HG03060 (cell line): ENCODE measurements around the gene PTRH1.

Experiments
- ATAC-seq: cut with Tn5 transposase; IDR thresholded peaks from one replicate; pipeline ENCODE4 v1.9.1; 2021; ENCODE audit warnings: low read depth, moderate number of reproducible peaks; ENCODE audit not compliant: unreplicated experiment

Gene PTRH1

DNA sequence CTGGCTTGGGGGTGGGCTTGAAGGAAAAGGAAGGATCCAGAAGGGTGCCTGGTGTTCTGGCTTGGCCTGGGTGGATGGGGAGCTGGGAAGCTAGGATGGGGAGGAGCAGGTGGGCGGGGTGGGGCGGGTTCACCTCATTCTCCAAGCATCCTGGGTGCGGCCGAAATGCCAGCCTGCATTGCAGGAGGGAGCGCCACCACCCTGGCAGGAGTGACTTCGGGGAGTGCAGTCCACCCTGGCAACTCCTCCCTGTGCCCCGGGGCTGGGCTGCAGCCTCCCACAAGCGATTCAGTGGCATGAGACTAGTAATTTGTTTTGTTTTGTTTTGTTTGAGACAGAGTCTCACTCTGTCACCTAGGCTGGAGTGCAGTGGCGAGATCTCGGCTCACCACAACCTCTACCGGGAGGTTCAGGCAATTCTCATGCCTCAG, 5.9 kb upstream of the PTRH1 start:
- no peak for ATAC-seq

DNA sequence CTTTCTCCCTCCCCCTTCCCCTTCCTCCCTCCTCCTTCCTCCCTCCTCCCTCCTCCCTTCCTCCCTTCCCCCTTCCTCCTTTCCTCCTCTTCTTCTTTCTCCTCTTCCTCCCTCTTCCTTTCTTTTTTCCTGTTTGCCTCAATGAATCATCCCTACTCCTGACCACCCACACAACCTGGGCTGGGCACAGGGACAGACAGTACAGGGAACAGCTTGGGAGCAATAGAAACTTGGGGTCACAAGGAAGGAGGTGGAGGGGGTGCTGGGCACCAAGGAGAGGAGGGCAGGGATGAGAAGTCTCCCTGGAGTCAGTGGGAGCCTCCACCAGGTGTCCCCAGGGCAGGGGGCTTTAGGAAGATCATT, 5.4 kb upstream of the PTRH1 start:
- ATAC-seq: no peak

DNA sequence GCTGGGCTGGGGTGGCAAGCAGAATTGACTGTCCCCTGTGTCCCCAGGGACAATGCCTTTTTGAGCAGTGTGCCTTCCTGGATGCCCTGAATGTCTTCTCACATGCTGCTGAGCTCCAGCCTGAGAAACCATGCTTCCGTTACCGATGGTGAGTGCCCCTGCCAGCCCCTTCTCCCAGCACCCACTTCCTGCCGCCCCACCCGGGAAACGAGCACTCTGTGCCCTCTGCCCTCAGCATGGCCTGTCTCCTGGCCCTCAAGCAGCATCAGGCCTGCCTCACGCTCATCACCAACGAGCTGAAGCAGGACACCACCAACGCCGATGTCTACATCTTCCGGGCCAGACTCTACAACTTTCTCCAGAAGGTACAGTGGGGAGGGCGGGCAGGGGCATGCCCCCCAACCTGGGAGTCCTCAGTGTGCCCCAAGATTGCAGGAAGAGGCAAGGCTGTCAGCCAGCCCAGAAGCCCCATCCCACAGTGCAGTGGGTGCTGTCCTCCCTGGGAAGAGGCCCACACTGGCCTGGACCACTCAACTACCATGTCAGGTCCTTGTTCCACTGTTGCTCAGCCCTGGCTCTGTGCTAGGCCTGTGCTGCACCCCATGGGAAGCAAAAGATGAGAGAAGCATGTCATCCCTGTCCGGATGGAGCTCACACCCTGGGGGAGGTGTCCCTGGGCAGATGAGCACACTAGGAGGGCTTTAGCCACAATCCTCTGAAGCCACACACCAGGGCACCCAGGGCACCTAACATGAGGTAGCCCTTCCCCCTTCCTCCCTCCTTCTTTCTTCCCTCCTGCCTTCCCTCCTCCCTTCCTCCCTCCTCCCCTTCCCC, 4.8 kb upstream of the PTRH1 start:
- ATAC-seq: no peak

DNA sequence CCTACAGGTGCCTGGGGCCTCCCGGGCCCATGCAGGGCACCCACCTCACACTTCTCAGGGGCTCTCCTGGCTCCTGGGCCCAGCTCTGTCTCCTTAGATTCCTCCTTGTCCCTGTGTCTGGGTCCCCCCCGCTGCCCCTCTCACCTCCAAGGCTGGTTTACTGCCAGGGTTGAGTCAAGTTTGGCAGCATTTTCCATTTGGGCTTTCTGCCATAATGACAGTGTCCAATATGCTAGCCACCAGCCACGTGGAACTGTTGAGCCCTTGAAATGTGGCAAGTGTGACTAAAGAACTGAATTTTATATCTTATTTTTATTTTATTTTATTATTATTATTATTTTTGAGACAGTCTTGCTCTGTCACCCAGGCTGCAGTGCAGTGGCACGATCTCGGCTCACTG, 2.3 kb upstream of the PTRH1 start:
- ATAC-seq: no peak

DNA sequence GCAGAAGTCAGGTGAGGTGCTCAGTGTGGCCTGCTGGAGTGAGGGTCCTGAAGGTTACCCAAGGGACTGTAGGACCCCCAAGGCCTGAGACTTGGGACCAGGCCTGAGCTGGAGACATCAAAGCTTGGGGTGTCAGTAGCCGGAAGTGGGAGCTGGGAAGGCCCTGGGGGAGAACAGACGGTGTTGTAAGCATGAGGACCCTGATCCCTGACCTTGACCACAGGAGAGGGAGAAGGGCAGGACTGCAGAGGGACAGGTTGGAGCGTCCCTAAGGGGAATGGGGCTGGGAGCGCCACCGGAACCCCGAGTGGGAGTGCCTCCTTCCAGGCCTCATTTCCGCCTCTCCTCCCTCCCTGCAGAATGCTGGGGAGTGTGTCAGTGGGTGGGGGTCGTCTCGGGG, 949 bp upstream of the PTRH1 start:
- no peak for ATAC-seq

DNA sequence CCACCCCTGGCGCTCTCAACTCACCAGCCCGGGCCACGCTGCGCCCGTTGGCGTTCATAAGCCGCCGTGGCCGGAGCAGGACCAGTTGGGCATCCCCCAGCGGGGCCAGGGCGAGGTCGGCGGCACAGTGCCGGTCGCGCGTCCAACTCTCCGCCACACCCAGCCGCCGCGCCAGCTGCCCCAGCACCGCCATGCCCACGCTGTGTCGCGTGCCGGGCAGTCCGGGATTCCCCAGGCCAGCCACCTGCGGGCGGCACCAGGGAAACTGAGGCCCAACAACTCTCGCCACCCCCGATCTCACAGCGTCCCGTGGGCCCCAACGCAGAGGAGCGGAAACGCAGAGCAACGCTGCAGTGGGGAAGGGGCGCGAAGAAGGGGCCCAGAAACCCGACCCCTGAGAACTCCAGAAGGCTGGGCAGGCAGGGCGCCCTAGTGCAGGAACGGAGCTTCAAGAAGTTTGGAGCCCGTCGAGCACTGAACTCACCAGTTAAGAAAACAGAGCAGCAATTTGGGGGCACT, 453 bp downstream of the PTRH1 start:
- ATAC-seq: no peak

DNA sequence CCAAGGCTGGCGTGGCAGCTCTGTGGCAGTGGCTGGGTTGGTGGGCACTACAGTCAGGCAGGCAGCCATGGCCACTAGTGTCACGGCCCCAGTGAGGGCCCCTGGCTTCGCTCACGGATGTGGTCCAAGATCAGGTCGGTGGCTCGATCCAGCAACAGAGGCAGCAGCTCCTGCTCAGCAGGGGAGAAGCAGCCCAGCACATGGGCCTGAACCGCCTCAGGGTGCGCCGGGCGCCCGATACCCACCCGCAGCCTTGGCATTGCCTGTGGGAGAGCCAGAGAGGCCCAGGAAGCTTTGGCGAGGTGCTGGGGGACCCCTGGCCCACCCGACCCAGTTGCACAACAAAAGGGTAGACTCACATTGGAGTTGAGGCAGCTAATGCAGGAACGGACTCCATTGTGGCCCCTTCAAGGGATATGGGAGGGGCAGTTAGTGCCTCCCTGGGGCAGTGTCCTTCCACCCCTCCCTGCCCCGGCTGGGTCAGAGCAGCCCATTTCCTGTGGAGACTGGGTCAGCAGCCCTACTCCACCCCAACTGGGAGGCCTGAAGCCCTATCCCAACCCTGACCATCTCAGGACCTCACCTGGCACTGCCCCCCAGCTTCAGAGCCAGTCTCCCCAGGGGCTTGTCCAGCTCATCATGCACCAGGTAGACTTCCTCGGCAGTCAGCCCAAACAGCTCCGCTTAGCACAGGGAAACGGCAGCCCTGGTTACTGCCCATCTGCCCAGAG, 1.3 kb downstream of the PTRH1 start:
- ATAC-seq: no peak

DNA sequence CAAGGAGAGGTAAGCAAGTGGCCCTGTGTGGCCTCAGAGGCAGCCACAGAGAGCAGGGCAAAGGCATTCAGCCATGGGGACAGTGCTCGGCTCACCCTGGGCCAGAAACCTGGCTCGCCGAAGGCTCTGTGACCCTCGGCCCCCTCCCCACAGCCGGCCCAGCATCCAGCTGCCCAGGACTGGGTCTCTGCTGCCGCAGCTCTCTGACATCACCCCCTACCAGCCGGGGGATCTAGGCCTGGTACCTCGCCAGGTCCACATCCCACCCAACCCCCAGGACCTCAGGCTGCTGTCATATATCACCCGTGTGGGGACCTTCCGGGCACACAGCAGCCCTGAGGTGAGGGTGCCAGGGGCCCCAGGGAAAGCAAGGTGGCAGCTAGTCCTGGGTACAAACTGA, 2.6 kb downstream of the PTRH1 start:
- no peak for ATAC-seq

DNA sequence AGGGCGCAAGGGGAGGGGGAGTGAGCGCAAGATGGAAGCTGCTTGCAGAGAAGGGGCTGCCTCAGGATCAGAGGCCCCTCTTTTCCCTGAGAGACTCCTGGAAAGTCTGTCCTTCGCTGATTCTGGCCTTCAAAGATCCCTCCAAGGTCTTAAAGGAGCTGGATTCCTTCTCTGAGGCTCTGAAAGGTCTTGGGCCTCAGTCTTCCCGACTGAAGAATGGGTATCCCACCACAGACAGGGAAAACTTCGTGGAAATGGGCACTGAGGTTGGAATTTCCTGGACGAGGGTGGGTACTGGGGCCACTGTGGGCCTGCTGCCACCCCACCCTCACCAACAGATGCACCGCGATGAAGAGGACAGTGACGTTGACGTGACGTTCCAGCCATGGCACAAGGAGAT, 3.1 kb downstream of the PTRH1 start:
- ATAC-seq: no peak

DNA sequence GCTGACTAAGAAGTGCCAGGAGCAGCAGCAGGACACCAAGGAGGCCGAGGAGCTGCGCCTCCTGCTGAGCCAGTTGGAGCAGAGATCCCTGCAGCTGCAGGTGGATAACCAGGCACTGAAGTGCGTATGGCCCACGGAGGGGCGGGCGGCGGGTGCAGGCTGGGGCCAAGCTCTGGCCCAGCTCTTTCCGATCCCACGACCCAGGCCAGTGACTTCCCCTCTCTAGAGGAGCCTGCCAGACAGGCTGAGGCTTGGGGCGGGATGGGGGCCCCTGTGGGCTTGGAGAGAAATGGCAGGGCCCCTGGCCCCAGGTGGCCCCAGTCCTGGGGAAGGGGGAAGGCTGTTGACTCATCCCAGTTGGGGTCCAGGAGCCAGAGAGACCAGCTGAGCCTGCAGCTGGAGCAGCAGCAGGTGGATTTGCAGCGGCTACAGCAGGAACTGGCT, 3.6 kb downstream of the PTRH1 start:
- no peak for ATAC-seq

DNA sequence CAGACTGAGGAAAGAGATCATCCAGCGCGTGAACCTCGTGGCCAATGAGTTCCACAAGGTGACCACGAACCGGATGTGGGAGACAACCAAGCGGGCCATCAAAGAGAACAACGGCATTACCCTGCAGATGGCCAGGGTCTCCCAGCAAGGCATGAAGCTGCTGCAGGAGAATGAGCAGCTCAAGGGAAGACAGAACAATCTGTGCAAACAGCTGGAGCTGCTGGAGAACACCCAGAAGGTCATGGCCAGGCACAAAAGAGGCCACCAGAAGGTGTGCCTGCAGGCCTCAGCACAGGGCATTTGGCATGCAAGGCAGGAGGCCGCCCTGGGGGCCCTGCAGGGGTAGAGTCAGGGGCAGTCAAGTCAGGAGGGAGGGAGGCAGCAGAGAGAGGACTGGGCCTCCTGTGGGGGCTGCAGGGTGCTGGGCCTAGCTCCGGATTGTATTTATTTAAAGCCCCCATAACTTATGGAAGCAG, 4.2 kb downstream of the PTRH1 start:
- ATAC-seq: no peak

DNA sequence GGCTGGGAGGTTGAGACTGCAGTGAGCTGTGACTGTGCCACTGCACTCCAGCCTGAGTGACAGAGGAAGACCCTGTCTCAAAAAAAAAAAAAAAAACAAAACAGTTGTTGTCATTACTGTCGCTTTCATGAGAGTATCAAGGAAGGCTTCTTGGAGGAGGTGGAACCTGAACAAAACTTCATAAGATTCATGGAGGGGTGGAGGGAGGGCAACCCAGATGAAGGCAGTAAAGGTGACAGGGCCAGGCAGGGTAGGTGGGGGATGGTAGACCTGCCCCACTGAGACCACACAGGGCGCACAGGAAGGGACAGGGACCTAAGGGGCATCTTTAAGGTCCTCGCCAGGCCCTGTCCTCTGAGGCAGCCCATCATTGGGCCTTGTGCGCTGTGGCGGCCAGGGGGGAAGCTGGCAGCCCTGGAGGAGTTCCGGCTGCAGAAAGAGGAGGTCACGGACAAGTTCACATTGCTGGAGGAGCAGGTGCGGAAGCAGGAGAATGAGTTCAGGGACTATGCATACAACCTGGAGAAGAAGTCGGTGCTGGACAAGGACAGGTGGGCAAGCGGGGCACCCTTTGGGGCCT, 5.2 kb downstream of the PTRH1 start:
- no peak for ATAC-seq

DNA sequence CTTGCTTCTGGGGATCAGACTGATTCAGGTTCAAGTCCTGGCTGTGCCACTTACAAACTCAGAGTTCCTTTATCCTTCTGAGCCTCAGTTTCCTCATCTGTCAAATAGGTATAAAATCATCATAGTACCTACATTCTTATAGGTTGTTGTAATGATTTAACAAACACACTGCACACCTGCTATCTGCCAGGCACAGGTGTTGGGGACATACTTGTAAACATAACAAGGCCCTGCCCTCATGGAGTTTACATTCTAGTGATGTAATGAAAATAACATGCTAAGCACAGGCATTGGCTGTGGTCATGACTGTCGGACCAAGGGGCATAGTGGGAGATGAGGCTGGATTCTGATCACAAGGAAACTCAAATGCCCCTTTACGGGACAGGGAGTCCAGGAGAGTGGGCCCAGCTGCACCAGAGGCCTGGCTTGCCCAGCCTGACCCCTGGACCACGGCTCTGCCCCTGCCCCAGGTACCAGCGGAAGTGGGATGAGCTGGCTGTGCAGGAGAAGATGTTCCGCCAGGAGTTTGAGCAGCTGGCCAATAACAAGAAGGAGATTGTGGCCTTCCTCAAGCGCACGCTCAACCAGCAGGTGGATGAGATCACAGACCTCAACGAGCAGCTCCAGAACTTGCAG, 6.4 kb downstream of the PTRH1 start:
- no peak for ATAC-seq

DNA sequence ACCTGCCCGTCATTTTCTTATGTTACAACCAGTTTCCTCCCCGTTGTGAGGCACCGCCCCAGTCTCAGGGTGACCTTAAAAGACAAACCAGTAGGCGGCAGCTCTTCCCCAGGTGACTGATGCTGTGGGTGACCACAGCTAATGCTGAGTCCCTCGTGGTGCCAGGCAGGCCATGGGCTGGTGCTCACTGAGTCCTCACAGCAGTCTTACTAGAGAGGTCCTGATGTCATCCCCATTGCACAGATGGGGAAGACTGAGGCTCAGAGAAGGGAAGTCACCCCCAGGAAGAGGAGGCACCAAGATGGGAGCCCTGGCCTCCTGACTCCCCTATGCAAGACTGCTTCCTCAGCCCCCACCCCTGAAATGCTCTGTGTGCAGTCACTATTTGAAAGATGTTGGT, 7.7 kb downstream of the PTRH1 start:
- peak; percentile 60 for ATAC-seq

DNA sequence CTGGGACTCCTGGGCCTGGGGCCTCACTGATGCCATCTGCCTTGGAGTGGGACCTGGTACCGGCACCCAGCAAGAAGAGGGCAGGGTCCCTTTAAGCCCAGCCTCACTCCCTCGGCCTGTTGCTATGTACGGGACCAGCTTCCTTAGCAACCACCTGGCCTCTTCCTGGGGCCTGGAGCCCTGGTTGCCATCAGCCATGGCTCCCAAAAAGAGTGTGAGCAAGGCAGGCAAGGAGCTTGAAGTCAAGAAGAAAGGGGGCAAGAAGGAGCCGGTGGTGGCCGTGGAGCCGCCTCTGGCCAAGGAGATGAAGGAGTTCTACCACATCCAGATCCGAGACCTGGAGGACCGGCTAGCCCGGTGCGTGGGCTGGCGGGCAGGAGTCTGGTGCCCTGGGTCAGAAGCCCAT, 8.6 kb downstream of the PTRH1 start, which contains the start of gene CFAP157:
TSS of gene CFAP157 (plus strand) at position 153 of the 406 bp plus-strand sequence. CDS start at position 197, 44 bp downstream.
- ATAC-seq: no peak

DNA sequence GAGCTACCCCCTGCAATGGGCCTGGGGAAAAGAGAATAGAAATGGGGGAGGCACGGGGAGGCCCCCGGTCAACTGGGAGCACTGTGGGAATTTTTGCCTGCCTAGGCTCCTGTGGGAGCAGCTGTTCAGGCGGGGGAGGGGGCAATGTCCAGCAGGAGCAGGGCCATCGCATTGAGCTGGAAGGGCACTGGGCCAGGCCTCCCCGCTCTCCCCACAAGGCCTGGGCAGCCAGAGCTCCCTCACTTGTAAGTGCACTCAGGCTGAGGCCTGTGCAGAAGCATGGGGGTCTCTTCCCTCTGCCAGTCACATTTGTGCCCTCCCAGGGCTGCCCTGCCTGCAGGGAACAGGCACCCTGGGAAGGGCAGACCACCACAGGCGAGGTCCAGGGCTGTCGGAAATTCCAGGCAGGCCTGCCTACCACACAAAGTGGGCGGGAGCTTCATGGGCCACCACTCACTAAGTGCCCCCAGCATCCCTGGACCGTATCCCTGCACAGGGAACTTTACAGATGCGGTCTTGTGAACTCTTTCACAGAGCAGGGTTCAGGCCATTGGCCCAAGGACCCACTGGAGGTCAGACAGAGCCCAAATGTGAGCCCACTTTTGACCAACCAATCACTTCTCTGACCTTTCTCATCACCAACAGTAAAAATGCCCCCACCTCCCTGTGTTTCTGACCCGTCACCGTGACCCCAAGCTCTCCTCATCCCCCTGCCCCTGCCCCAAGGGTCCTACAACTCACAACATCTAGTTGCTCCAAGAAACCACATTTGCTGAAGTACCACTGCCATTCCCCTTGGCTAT, 9.7 kb downstream of the PTRH1 start:
- no peak for ATAC-seq

DNA sequence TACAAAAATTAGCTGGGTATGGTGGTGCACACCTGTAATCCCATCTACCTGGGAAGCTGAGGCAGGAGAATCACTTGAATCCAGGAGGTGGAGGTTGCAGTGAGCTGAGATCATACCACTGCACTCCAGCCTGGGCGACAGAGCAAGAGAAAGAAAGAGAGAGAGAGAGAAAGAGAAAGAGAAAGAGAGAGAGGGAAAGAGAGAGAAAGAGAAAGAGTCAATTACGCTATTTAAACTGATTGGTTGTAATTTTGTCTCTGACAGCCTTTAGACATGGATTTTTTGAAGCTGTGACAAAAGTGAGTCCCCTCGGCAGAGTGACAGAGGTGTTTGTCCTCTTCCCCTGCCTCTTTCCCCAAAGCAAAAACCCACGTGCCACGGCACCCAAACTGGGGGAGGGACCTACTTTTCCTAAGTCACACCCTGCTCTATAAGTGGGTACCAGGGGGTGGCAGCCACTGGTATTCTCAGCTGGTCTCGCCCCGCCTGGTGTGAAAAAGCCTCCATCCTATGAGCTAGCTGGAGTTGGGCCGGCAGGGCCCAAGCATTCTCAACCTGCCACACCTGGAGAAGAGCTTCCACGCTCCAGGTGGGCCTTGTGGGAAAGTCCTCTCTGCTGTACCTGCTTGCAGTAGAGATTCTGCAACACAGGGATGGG, 12.0 kb downstream of the PTRH1 start:
- no peak for ATAC-seq

DNA sequence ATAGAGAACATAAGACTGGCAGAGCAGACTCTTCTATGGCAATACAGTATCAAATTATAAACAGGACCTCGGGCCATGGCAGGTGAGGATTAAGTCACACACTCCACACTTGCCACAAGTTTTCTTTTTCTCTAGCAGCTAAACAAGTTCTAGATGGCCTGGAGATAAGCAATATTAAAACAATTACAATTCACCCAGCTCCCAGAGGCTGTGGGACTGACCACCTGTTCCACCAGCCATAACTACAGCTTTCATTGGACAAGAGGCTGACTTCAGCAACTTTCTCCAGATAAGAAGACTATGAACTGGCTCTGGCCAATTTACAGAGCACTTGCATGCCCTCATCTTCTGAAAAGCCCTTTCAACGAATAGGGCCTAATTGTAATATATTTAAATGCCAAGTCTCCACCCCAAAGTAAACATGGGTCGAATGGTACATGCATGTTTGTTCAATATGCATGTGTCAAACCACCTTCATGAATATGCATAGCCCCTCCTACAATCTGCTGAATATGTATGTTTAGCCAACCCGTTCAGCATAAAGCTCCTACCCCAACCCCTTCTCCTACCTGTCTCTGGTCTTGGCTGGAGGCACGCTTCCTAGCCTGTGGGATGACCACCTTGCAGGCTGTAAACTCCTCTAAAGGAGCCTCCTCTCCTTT, 14.7 kb downstream of the PTRH1 start:
- ATAC-seq: no peak

DNA sequence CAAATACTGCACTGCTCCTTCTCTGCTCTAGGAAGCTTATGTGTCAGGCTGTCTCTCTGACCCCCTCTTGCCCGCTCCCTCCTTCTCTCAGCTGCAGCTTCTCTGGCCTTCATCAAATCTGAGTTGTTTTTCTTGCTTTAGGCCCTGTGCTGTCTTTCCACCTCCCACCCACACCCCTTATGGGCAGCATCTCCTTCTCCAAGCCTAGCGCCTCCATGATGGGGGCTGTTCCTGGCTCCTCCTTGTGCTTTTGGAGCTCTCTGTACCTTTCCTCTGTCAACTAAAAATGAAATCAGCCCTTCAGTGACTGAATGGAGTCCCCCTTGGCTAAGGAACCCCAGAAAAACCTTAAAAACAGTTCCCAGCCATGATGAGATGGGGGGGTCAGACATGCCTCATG, 15.3 kb downstream of the PTRH1 start:
- no peak for ATAC-seq
